Kidney (tissue), 14 donors: Measurements from ENCODE around the gene CXCR2. TPM values are rescaled to one million over a fixed set of nuclear protein-coding genes. Genes with fewer than 3 reads are reported as not detected.

Experiments used
- DNase-seq, 5 donors: peaks; one replicate each; pipeline ENCODE4 v3.0.0-alpha.2; 2013 to 2020
- FAIRE-seq: peaks from 2 replicates; lab custom pipeline; 2012; peaks lifted over from hg19 to GRCh38; lab: Jason Lieb, UNC
- H3K27ac ChIP-seq, 2 donors: one replicate each; pipeline ENCODE4 v1.7.0; 2013; ENCODE audit warnings: low read depth in 2 of 2, low read length in 2 of 2, inconsistent platforms in 1 of 2
- H3K27me3 ChIP-seq: one replicate; pipeline ENCODE4 v1.7.1; 2013; ENCODE audit warnings: low read length, inconsistent platforms; ENCODE audit not compliant: control insufficient read depth, insufficient read depth
- H3K36me3 ChIP-seq, 3 donors: one replicate each; pipeline versions ENCODE4 v1.7.0 to v1.7.1; 2013; ENCODE audit warnings: low read length in 3 of 3, control low read depth in 1 of 3, inconsistent platforms in 1 of 3; ENCODE audit not compliant: insufficient read depth in 3 of 3, control insufficient read depth in 2 of 3
- H3K4me1 ChIP-seq, 3 donors: one replicate each; pipeline versions ENCODE4 v1.7.0 to v1.7.1; 2013; ENCODE audit warnings: low read length in 3 of 3, inconsistent platforms in 1 of 3, low read depth in 1 of 3; ENCODE audit not compliant: control insufficient read depth in 2 of 3, insufficient read depth in 2 of 3
- H3K4me3 ChIP-seq, 3 donors: one replicate each; pipeline versions ENCODE4 v1.7.0 to v1.8.1; 2013; ENCODE audit warnings: low read length in 3 of 3, control low read depth in 1 of 3, inconsistent platforms in 1 of 3
- H3K9ac ChIP-seq, 3 donors: one replicate each; pipeline versions ENCODE4 v1.7.0 to v1.7.1; 2013; ENCODE audit warnings: low read length in 3 of 3, control low read depth in 1 of 3, inconsistent platforms in 1 of 3
- H3K9me3 ChIP-seq, 3 donors: one replicate each; pipeline versions ENCODE4 v1.7.0 to v1.7.1; 2013; ENCODE audit warnings: low read length in 3 of 3, control low read depth in 1 of 3, inconsistent platforms in 1 of 3; ENCODE audit not compliant: control insufficient read depth in 2 of 3, insufficient read depth in 1 of 3
- intact Hi-C: fragments of 100-400 bp; cut with DNase I; formaldehyde crosslinking; loops from one replicate; pipeline ENCODE4 v1.11.1; 2022
- polyA plus RNA-seq: library from polyadenylated mRNA; stranded (reverse); fragments of 350-450 nt; fragmentation: Illumina TruSeq; extraction: RNeasy Lipid Tissue Mini Kit (QIAGEN cat#74804); gene quantifications from one replicate; pipeline ENCODE4 v1.2.3, GENCODE V29; 2014; ENCODE audit warnings: low read depth, low replicate concordance; ENCODE audit not compliant: insufficient read depth
- total RNA-seq: library from RNA; stranded (reverse); fragmentation: NEBNext Ultra II Directional; extraction: Animal tissue kit (Norgen Biotek cat#: 25700); gene quantifications from one replicate; pipeline ENCODE4 v1.2.1, GENCODE V29; 2021
- TF ChIP-seq, protein P1 (sequence below): IDR thresholded peaks from 3 replicates; pipeline ENCODE4 v1.5.1; 2012; ENCODE audit warnings: mild to moderate bottlenecking, moderate library complexity, borderline replicate concordance; ENCODE audit not compliant: insufficient read depth; ENCODE audit errors: extremely low read depth
- donor health status: control.
- donor health status: control.
- donor health status: control.
- donor health status: control.
- donor health status: control.
- donor health status: DM: yes; HTN: yes; CAD: no.
- donor health status: Normal renal cell carcinoma (clear cell type).

The CXCR2 gene
- total and polyA plus RNA-seq, 2 donors from 2014 or later: 0.44 TPM; not detected in 1

GRCh38 chr2:218083352-218083676 is 42.5 kb upstream of the CXCR2 start:
- Histone ChIP-seq H3K9me3 (peaks cover 0 to 9% (median 0%) of the 10 kb centered on the region in 3 donors), H3K4me1 (no peaks in the 10 kb centered on the region), H3K27me3 (no peaks in the 10 kb centered on the region), H3K27ac (no peak overlapping the region), H3K9ac (no peak overlapping the region), H3K36me3 (no peaks in the 10 kb centered on the region), H3K4me3 (no peak overlapping the region)
- no peak for FAIRE-seq
- intact Hi-C loops: no loop called here
- no peak for DNase-seq
- TF ChIP-seq, protein P1, sequence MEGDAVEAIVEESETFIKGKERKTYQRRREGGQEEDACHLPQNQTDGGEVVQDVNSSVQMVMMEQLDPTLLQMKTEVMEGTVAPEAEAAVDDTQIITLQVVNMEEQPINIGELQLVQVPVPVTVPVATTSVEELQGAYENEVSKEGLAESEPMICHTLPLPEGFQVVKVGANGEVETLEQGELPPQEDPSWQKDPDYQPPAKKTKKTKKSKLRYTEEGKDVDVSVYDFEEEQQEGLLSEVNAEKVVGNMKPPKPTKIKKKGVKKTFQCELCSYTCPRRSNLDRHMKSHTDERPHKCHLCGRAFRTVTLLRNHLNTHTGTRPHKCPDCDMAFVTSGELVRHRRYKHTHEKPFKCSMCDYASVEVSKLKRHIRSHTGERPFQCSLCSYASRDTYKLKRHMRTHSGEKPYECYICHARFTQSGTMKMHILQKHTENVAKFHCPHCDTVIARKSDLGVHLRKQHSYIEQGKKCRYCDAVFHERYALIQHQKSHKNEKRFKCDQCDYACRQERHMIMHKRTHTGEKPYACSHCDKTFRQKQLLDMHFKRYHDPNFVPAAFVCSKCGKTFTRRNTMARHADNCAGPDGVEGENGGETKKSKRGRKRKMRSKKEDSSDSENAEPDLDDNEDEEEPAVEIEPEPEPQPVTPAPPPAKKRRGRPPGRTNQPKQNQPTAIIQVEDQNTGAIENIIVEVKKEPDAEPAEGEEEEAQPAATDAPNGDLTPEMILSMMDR: no peak

GRCh38 chr2:218086478-218086877 is 39.4 kb upstream of the CXCR2 start:
- no peaks in the 10 kb centered on the region for H3K36me3 ChIP-seq
- no peak overlapping the region for H3K9ac ChIP-seq
- H3K27ac ChIP-seq: no peak overlapping the region
- TF ChIP-seq, protein P1: no peak
- H3K27me3 ChIP-seq: no peaks in the 10 kb centered on the region
- DNase-seq: no peak
- intact Hi-C loops: no loop called here
- no peaks in the 10 kb centered on the region for H3K4me1 ChIP-seq
- no peak overlapping the region for H3K4me3 ChIP-seq
- no peak for FAIRE-seq
- H3K9me3 ChIP-seq: peaks cover 0 to 9% (median 0%) of the 10 kb centered on the region in 3 donors

DNA sequence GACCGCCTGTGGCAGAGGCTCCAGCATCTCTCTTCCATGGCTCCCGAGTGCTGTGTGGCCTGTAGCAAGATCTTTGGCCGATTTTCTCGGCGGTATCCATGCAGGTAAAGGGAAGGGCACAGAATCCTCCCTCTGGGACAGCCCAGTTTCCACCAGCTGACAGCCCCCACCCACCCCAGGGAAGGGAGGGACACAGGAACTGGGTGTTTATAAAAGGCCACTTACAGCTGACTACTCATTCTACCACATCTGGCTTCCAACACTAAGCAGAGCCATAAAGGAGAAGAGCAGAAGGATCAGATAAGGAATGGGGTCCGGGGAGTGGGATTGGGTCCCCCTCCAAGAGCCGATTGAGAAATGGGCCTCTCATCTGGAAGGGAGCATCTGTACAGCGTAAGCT is 36.6 kb upstream of the CXCR2 start:
- no peak for FAIRE-seq
- DNase-seq: no peak
- Histone ChIP-seq H3K4me3 (no peak overlapping the region), H3K9ac (no peak overlapping the region), H3K4me1 (no peaks in the 10 kb centered on the region), H3K27ac (no peak overlapping the region), H3K27me3 (no peaks in the 10 kb centered on the region), H3K36me3 (no peaks in the 10 kb centered on the region), H3K9me3 (peaks cover 0 to 9% (median 0%) of the 10 kb centered on the region in 3 donors)
- intact Hi-C loops: no loop called here
- TF ChIP-seq, protein P1: no peak

DNA sequence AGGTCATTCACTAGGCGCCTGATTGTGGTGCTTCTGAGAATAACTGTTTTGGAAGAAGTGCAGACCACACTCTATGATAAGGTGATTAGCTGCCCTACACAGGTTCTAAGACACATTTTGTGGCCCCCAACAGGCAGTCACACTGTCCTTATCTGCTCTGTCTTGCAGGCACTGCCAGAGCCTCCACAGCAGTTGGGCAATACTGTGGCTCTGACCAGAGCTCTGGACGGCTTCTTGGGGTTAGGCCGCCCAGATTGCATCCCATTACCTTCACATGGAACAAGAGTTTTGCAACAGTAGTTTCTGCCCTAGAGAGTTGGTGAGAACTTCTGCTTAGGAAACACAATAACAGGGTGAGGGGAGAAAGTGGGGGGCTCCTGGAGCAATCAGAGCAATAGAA is 34.1 kb upstream of the CXCR2 start:
- no peaks in the 10 kb centered on the region for H3K36me3 ChIP-seq
- H3K4me1 ChIP-seq: no peaks in the 10 kb centered on the region
- TF ChIP-seq, protein P1: no peak
- H3K4me3 ChIP-seq: no peak overlapping the region
- H3K9me3 ChIP-seq: peaks cover 0 to under 1% (median 0%) of the 10 kb centered on the region in 3 donors
- H3K27me3 ChIP-seq: no peaks in the 10 kb centered on the region
- intact Hi-C loops: no loop called here
- H3K27ac ChIP-seq: no peak overlapping the region
- no peak overlapping the region for H3K9ac ChIP-seq
- no peak for FAIRE-seq
- DNase-seq: no peak
